Right cardiac atrium (tissue), 5 donors: ENCODE results near the gene POLA1. TPM values are rescaled to one million over a fixed set of nuclear protein-coding genes. Genes with fewer than 3 reads are reported as not detected.
A peak's percentile ranks its signal among the peaks of the same experiment; 100 is the strongest.
"Not testable (repeated sequence)": the region's sequence is repeated elsewhere in the genome, so short reads cannot be mapped to it uniquely, and the experiment has no call there.

Experiments used
- ATAC-seq, 2 donors: fragments of 200-7000 bp; cut with Tn5 transposase; one replicate each; pipeline versions ENCODE4 v1.8.0 to v1.9.1; 2020; ENCODE audit warnings: moderate library complexity in 2 of 2, mild to moderate bottlenecking in 1 of 2
- DNase-seq, 3 donors: peaks; one replicate each; pipeline ENCODE4 v3.0.0-alpha.2; 2020
- H3K27ac ChIP-seq: one replicate; pipeline ENCODE4 v1.5.1; 2013; ENCODE audit warnings: mild to moderate bottlenecking, low read length, control low read depth, moderate library complexity
- H3K27me3 ChIP-seq: one replicate; pipeline ENCODE4 v1.6.1; 2013; ENCODE audit not compliant: control insufficient read depth, insufficient read depth
- H3K4me1 ChIP-seq: one replicate; pipeline ENCODE4 v1.6.1; 2013; ENCODE audit warnings: low read length; ENCODE audit not compliant: control insufficient read depth, insufficient read depth
- H3K4me3 ChIP-seq: one replicate; pipeline ENCODE4 v1.5.1; 2013; ENCODE audit warnings: low read length, control low read depth
- H3K9me3 ChIP-seq: one replicate; pipeline ENCODE4 v1.6.1; 2013; ENCODE audit warnings: low read length; ENCODE audit not compliant: control insufficient read depth
- WGBS: extraction: QIAGEN DNeasy Blood & Tissue Kit; methylation state at CpG from one replicate; pipeline ENCODE4 v1.1.7; 2013; 5-methylcytosine and 5-hydroxymethylcytosine counted together
- intact Hi-C, 4 donors: fragments of 100-400 bp; cut with DNase I; formaldehyde crosslinking; loops; one replicate each; pipeline versions ENCODE4 v1.11.0 to v1.14.0; 2022 to 2023
- long read RNA-seq, 4 donors: library from polyadenylated mRNA; unstranded; transcript quantifications; one replicate each; pipeline ENCODE4 v2.0.0, GENCODE V29; 2020 to 2021
- polyA plus RNA-seq: library from polyadenylated mRNA; stranded (reverse); fragments of 200-250 nt; gene quantifications from one replicate; pipeline ENCODE4 v1.2.3, GENCODE V29; 2013
- total RNA-seq, 4 donors: library from RNA; stranded (reverse); fragmentation: NEBNext Ultra II Directional; extraction: Animal tissue kit (Norgen Biotek cat#: 25700); gene quantifications; one replicate each; pipeline ENCODE4 v1.2.1, GENCODE V29; 2021
- donor health status: healthy with polysubstance abuse.
- donor health status: DM: no; HTN: yes; CAD: no.
- donor health status: DM: no; HTN: no; CAD: no.
- donor health status: DM: no; HTN: yes; CAD: no; lungs with severe emphysema.
- donor health status: DM: yes; HTN: yes; CAD: no.

POLA1 gene
- total RNA-seq (10 to 100 TPM in 2 of 4 donors, 1 to 10 TPM in 2; 8.8 to 12.3 (median 10.2) TPM), polyA plus RNA-seq (3.6 TPM)
- long read RNA-seq, donor 1, full-length matches to known transcripts: 6 of 13 reads
- long read RNA-seq, donor 1, partial matches to known transcripts: 4 of 13 reads
- long read RNA-seq, donor 1, other reads (novel, unspliced or antisense): 3 of 13 reads
- long read RNA-seq, donor 2, full-length matches to known transcripts: 6 of 8 reads
- long read RNA-seq, donor 2, partial matches to known transcripts: 1 of 8 reads
- long read RNA-seq, donor 2, other reads (novel, unspliced or antisense): 1 of 8 reads
- long read RNA-seq, donor 3, full-length matches to known transcripts: 5 of 17 reads
- long read RNA-seq, donor 3, partial matches to known transcripts: 11 of 17 reads
- long read RNA-seq, donor 3, other reads (novel, unspliced or antisense): 1 of 17 reads
- long read RNA-seq, donor 4, full-length matches to known transcripts: 4 of 6 reads
- long read RNA-seq, donor 4, partial matches to known transcripts: 1 of 6 reads
- long read RNA-seq, donor 4, other reads (novel, unspliced or antisense): 1 of 6 reads

- intact Hi-C loops: no loop called here
- Histone ChIP-seq H3K27me3 (no peaks in the 10 kb centered on the region), H3K4me3 (peak within 1 kb of the TSS; percentile 66), H3K9me3 (no peaks in the 10 kb centered on the region), H3K27ac (peak within 1 kb of the TSS; percentile 92), H3K4me1 (no peaks in the 10 kb centered on the region)
- peak; percentile 94 to 97 (median 97) for DNase-seq
- peak; percentile 100 for ATAC-seq
- under 1% methylated on average over 70 of the region's 70 CpGs for WGBS
Observed at GRCh38 chrX:24693453-24694202, at the start of gene POLA1. TSS of gene POLA1 (plus strand) at chrX:24693918. CDS start at chrX:24693962, 44 bp downstream.

- Histone ChIP-seq H3K27me3 (no peaks in the 10 kb centered on the region), H3K27ac (no peak overlapping the region), H3K9me3 (no peaks in the 10 kb centered on the region), H3K4me3 (peak overlapping the region; percentile 61), H3K4me1 (no peaks in the 10 kb centered on the region)
- intact Hi-C loops: no loop called here
- no peak for ATAC-seq
- DNase-seq: no peak
- 27% methylated on average over 10 of the region's 10 CpGs for WGBS
Observed at GRCh38 chrX:24646006-24646405, 47.7 kb upstream of the POLA1 start.

- intact Hi-C loops: no loop called here
- H3K27ac ChIP-seq: peak overlapping the region; percentile 13
- H3K27me3 ChIP-seq: no peaks in the 10 kb centered on the region
- peak overlapping the region; percentile 61 for H3K4me3 ChIP-seq
- ATAC-seq (peak; percentile 42 to 53), DNase-seq (no peak)
- no peaks in the 10 kb centered on the region for H3K9me3 ChIP-seq
- 1% methylated on average over 13 of the region's 13 CpGs for WGBS
- H3K4me1 ChIP-seq: no peaks in the 10 kb centered on the region
Observed at GRCh38 chrX:24646745-24647182, 47.0 kb upstream of the POLA1 start.

DNA sequence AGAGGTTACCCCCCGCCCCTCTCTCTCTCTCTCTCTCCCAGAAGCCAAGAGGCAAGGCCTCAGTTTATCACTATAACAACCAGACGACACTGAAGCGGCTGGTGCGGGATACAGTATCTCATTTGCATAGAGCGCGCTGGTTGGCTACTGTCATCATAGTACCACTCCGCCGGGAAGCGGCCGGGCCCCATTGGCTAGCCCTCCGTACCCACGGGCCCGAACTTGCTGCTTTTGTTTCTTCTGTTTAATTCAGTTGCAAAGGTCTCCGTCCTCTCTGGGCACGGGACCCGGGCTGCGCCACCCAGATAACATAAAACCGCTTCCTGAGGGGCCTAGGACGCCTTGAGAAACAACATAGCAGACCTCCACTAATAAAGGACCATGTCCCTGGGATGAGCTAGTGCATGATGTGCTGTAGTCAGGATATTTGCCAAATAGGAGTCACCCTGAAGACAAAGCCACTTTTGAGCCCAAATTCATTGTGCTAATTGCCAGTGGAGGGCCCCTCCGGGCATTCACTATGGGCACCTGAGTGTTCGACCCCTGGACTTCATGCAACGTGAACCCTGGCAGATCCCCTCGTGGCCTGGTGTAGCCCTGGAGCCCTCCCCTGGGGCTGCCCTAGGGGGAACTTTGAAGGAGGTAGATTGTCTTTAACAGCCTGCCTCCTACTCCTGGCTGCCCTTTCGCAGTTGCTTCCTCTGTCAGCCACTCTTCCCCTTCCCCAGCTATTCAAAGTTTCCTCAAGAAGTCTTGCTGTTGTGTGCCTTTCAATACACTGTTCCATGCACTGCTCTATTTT lies 46.3 kb upstream of the POLA1 start, which contains the start of gene PCYT1B:
PCYT1B (minus strand) TSS at position 91 of the 802 bp plus-strand sequence. CDS start 242 bp downstream, outside the sequence.
- Histone ChIP-seq H3K9me3 (no peaks in the 10 kb centered on the region), H3K27ac (peak within 1 kb of the TSS; percentile 13), H3K4me3 (peak within 1 kb of the TSS; percentile 61), H3K27me3 (no peaks in the 10 kb centered on the region), H3K4me1 (no peaks in the 10 kb centered on the region)
- peak; percentile 72 to 86 (median 82) for DNase-seq
- WGBS: under 1% methylated on average over 24 of the region's 24 CpGs
- intact Hi-C loops: no loop called here
- peak; percentile 99 for ATAC-seq

GRCh38 chrX:24648495-24648894 lies 45.2 kb upstream of the POLA1 start:
- WGBS: 79% methylated on average over 6 of the region's 6 CpGs
- intact Hi-C loops: no loop called here
- no peak overlapping the region for H3K4me3 ChIP-seq
- no peaks in the 10 kb centered on the region for H3K4me1 ChIP-seq
- no peaks in the 10 kb centered on the region for H3K27me3 ChIP-seq
- H3K9me3 ChIP-seq: no peaks in the 10 kb centered on the region
- DNase-seq: no peak
- no peak for ATAC-seq
- no peak overlapping the region for H3K27ac ChIP-seq

DNA sequence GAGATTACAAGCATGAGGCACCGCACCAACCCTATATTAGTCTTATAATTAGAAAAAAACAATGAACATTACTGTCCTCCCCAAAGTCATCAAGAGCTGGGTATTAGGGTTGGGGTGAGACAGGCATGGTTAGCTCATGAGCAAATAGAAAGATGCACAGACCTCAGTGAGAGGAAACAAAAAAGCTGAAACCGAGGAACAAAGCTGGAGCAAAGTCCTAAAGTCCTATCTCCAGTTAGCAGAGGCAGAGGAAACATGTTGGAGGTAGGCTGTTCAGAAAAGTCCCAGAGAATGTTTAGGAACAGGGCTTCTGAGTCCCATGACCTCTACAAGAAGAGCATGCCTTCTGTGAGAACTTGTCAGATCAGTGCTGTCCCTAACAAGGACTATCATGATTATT lies 41.9 kb upstream of the POLA1 start:
- intact Hi-C loops: no loop called here
- WGBS: 95% methylated on average over 2 of the region's 2 CpGs
- no peak overlapping the region for H3K27ac ChIP-seq
- H3K4me1 ChIP-seq: no peaks in the 10 kb centered on the region
- H3K4me3 ChIP-seq: no peak overlapping the region
- ATAC-seq (no peak), DNase-seq (no peak)
- no peaks in the 10 kb centered on the region for H3K27me3 ChIP-seq
- H3K9me3 ChIP-seq: no peaks in the 10 kb centered on the region

DNA sequence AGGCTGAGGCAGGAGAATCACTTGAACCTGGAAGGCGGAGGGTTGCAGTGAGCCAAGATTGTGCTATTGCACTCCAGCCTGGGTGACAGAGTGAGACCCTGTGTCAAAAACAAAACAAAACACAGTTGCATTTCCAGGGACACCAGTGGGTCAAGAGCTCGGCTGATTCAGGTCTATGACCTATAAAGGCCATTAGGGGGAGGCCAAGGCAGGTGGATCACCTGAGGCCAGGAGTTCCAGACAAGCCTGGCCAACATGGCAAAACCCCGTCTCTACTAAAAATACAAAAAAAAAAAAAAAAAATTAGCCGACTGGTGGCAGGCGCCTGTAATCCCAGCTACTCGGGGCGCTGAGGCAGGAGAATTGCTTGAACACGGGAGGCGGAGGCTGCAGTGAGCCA lies 38.0 kb upstream of the POLA1 start:
- ATAC-seq, H3K4me1 ChIP-seq, H3K27me3 ChIP-seq, H3K27ac ChIP-seq, intact Hi-C loops, H3K9me3 ChIP-seq, H3K4me3 ChIP-seq: not testable (repeated sequence)
- WGBS: 53% methylated on average over 8 of the region's 9 CpGs
- DNase-seq: peak in 1 of 3 donors; percentile 39

GRCh38 chrX:24657671-24658386 lies 35.9 kb upstream of the POLA1 start:
- H3K27ac ChIP-seq: no peak overlapping the region
- no peaks in the 10 kb centered on the region for H3K9me3 ChIP-seq
- H3K27me3 ChIP-seq: no peaks in the 10 kb centered on the region
- DNase-seq (no peak), ATAC-seq (no peak)
- H3K4me1 ChIP-seq: no peaks in the 10 kb centered on the region
- WGBS: 76% methylated on average over 6 of the region's 6 CpGs
- intact Hi-C loops: no loop called here
- no peak overlapping the region for H3K4me3 ChIP-seq

DNA sequence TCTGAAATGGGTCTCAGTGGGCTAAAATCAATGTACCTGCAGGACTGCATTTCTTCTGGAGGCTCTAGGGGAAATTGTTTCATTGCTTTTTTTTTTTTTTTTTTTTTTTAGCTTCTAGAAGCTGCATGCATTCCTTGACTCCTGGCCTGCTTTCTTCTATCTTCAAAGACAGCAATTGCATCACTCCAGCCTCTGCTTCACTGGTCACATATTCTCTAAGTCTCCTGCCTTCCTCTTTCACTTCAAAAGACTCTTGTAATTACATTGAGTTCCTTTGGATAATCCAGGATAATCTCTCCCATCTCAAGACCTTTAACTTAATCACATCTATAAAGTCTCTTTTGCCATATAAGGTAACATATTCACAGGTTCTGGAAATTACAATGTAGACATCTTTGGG lies 35.3 kb upstream of the POLA1 start:
- H3K27me3 ChIP-seq: no peaks in the 10 kb centered on the region
- ATAC-seq (no peak), DNase-seq (no peak)
- H3K4me3 ChIP-seq: no peak overlapping the region
- H3K27ac ChIP-seq: no peak overlapping the region
- no peaks in the 10 kb centered on the region for H3K4me1 ChIP-seq
- no peaks in the 10 kb centered on the region for H3K9me3 ChIP-seq
- intact Hi-C loops: no loop called here

DNA sequence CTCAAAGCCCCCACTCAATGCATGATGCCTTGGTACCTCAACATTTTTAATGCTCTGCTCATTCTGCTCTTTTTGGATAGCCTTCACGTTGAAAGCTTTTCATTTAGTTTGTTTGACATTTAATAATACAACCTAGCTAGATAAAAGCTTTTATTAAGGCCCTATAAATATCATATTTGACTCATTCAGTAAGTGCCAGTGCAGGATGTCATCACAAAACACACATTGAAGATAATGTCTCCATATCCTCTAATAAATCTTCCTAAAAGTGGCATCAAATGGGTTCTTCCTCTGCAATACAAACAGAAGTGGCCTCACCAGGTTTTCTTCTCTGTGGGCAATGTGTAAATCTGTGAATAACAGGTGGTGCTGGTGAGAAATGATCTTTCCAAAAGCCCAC lies 34.6 kb upstream of the POLA1 start:
- no peak for ATAC-seq
- Histone ChIP-seq H3K9me3 (no peaks in the 10 kb centered on the region), H3K4me3 (no peak overlapping the region), H3K4me1 (no peaks in the 10 kb centered on the region), H3K27me3 (no peaks in the 10 kb centered on the region), H3K27ac (no peak overlapping the region)
- 67% methylated on average over 1 of the region's 1 CpG for WGBS
- intact Hi-C loops: no loop called here
- no peak for DNase-seq
